A549 (cell line): Measurements from ENCODE around the gene ERCC2.

Source experiments
- CHD2 ChIP-seq: fragments of 150-350 bp; IDR thresholded peaks from 2 replicates; pipeline ENCODE4 v1.6.1; 2014; ENCODE audit warnings: low read length; ENCODE audit not compliant: partially characterized antibody
- EP300 ChIP-seq, 2 experiments: fragments of >200 bp; sonication (Bioruptor Twin); formaldehyde crosslinking; IDR thresholded peaks; 2 replicates in 1 of 2; 3 replicates in 1 of 2; pipeline ENCODE4 v1.6.1; 2016 to 2017
- GATA3 ChIP-seq: IDR thresholded peaks from 2 replicates; pipeline ENCODE4 v1.6.1; 2012; ENCODE audit warnings: borderline replicate concordance
- KDM1A ChIP-seq: fragments of 200-600 bp; sonication (generic); IDR thresholded peaks from 2 replicates; pipeline ENCODE4 v1.6.1; 2016; ENCODE audit warnings: low read depth, mild to moderate bottlenecking
- POLR2A ChIP-seq: IDR thresholded peaks from 2 replicates; pipeline ENCODE4 v1.6.1; 2012; ENCODE audit warnings: mild to moderate bottlenecking, low read length
- RAD21 ChIP-seq, 2 experiments: fragments of >200 bp in 1 of 2; sonication (Bioruptor Twin) in 1 of 2; formaldehyde crosslinking in 1 of 2; IDR thresholded peaks in 1 of 2; conservative IDR thresholded peaks in 1 of 2; 2 replicates in 1 of 2; 3 replicates in 1 of 2; pipeline ENCODE4 v1.6.1; 2012 to 2018; ENCODE audit warnings: inconsistent platforms in 1 of 2
- RNF2 ChIP-seq: fragments of 200-600 bp; sonication (generic); IDR thresholded peaks from 2 replicates; pipeline ENCODE4 v1.6.1; 2016; ENCODE audit warnings: low read depth, mild to moderate bottlenecking, antibody characterized with exemption, moderate library complexity, borderline replicate concordance
- TF ChIP-seq, protein P1 (sequence below): fragments of >200 bp; sonication (Bioruptor Twin); formaldehyde crosslinking; IDR thresholded peaks from 3 replicates; pipeline ENCODE4 v1.5.1; 2016
- TF ChIP-seq, protein P2 (sequence below): fragments of 450-650 bp; IDR thresholded peaks from 2 replicates; pipeline ENCODE4 v1.6.1; 2014; ENCODE audit warnings: antibody characterized with exemption

DNA sequence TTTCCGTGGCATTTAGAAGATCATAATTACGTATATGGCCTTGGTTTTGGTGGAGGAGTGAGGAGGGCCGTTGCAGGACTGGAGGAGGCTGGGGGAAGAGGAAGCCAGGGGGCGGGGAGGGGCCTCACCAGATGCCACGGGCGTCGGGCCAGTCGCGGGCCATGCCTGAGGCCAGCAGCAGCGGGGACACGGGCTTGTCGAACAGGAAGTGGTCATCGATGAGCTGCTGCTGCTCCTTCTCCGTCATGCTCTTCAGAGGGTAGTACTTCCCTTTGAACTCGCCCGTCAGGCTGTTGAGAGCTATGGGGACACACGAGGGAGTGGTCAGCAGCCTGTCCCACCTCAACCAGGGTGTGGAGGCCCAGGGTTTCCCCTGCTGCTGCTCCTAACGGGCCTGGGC, 58.8 kb downstream of the ERCC2 start:
- TF ChIP-seq, protein P1, sequence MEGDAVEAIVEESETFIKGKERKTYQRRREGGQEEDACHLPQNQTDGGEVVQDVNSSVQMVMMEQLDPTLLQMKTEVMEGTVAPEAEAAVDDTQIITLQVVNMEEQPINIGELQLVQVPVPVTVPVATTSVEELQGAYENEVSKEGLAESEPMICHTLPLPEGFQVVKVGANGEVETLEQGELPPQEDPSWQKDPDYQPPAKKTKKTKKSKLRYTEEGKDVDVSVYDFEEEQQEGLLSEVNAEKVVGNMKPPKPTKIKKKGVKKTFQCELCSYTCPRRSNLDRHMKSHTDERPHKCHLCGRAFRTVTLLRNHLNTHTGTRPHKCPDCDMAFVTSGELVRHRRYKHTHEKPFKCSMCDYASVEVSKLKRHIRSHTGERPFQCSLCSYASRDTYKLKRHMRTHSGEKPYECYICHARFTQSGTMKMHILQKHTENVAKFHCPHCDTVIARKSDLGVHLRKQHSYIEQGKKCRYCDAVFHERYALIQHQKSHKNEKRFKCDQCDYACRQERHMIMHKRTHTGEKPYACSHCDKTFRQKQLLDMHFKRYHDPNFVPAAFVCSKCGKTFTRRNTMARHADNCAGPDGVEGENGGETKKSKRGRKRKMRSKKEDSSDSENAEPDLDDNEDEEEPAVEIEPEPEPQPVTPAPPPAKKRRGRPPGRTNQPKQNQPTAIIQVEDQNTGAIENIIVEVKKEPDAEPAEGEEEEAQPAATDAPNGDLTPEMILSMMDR, result no peak
- TF ChIP-seq KDM1A, result no peak
- TF ChIP-seq, protein P2, sequence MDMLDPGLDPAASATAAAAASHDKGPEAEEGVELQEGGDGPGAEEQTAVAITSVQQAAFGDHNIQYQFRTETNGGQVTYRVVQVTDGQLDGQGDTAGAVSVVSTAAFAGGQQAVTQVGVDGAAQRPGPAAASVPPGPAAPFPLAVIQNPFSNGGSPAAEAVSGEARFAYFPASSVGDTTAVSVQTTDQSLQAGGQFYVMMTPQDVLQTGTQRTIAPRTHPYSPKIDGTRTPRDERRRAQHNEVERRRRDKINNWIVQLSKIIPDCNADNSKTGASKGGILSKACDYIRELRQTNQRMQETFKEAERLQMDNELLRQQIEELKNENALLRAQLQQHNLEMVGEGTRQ, result no peak
- TF ChIP-seq POLR2A, result no peak
- TF ChIP-seq RNF2, result no peak
- TF ChIP-seq GATA3, result no peak
- no peak for TF ChIP-seq RAD21 (conservative IDR thresholded peaks at IDR 0.05 in 1 of 2, IDR thresholded peaks at IDR 0.05 in 1 of 2)
- TF ChIP-seq EP300 (IDR thresholded peaks at IDR 0.05), result no peak
- no peak for TF ChIP-seq CHD2
